NCI-H128 (cell line): ENCODE data around the gene UNC119B.

Experiments used
- DNase-seq: peaks from one replicate; lab custom pipeline; 2025; ENCODE audit not compliant: unreplicated experiment; lab: John Stamatoyannopoulos, UW

UNC119B gene

DNA sequence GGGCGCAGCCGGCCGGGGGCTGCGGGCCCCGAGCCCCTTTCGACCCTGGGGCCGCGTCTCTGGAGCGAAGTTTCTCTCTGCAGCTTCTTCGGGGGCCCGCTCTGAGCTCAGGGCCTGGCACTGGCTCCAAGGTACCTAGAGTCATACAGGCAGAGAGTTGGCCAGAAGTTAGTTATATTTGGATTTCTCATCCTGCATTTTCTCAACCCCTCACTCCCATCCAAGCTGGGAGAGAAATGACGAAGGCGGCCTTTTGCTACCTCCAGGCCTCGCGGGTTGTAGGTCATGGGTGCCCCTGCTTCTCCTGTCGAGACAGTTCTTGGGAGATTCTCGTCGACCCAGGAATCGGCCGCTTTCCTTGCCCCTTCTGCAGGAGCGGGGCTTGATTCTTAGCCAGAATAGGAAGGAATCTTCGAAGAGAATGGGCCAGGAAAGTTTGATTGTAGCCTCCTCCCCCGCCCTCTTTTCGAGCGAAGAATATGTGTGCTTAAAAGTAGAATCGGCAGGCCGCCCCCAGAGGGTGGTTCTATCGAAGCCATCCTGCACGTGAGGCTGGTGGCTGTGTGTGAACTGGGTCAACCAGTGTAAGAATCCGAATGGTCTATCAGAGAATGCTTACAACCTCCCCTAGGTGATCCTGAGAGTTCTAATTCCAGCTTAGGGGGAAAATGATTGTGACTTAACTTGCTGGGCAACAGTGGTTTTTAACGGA, 22.5 kb upstream of the UNC119B start:
- no peak for DNase-seq

DNA sequence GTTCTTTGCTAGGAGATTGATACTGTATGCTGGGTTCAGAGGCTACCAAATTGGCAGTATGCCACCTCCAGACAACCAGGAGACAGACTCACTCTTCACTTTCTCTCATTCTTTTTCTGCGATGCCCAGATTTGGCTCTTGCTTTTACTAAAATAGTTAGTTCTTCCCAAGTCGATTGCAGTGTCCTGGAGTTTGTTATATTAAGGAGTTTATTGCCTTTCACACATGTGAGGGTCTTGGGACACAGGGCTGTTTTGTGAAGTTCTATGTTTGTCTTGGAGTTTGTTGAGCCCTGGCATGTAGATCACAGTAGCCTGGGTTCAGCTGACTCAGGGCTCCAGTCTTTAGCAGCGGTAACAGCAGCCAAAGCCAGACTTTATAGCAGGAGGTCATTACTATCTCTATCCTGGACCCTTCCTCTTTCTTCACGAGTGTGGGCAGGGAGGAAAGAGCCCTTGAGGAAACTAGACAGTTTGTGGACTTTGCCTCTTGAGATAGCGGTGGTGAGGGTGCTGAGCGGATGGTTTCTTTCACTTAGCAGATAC, 21.7 kb upstream of the UNC119B start:
- DNase-seq = no peak

DNA sequence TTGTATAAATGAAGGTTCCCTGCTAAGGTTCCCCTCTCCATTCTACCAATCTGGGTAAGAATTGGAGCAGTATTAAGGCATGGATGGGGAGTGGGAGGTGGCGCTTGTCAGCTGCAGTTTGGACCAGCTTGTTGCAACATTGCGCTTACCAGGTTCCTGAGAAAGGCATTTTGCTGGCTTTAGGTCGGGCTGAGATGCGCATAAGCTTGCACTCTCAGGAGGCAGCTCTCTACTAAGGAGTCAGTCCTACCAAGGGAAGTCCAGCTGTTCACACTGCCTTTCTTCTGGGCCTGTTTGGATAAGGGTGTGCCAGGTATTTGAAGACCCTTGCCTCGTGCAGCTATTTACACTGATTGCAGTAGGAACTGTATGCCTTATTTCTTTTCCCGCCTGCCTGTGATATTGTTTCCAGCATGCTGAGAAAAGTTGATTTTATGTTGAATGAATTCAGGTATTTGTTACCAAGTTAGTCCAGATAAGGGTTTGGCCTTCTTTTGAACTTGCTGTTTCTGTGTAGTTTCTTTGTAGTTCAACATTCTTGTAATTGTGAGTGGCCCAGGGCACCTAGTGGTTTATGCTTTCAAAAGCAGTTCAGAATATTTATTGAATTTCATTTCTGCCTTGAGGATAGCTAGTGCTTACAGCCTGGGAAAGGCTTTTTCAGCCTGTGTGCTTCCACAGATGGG, 20.7 kb upstream of the UNC119B start:
- no peak for DNase-seq

GRCh38 chr12:120690083-120690450, 20.2 kb upstream of the UNC119B start:
- DNase-seq = no peak

DNA sequence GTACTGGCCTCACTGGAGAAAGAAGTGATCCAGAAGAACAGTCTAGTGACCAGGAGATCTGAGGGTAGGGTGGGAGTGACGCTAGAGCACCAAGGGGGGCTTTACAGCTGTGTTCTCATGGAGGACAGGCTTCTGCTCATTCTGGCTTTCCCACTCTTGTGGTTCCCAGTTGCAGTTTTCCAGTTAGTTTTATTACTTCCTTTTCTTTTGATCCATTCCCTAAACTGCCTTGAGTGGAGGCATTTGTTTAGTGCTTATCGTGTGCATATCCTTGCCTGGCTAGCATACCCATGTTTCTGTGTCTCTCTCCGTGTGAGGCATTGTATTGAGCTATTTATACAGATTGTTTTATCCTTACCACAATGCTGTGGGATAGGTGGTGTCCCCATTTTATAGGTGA, 19.3 kb upstream of the UNC119B start:
- DNase-seq = no peak

DNA sequence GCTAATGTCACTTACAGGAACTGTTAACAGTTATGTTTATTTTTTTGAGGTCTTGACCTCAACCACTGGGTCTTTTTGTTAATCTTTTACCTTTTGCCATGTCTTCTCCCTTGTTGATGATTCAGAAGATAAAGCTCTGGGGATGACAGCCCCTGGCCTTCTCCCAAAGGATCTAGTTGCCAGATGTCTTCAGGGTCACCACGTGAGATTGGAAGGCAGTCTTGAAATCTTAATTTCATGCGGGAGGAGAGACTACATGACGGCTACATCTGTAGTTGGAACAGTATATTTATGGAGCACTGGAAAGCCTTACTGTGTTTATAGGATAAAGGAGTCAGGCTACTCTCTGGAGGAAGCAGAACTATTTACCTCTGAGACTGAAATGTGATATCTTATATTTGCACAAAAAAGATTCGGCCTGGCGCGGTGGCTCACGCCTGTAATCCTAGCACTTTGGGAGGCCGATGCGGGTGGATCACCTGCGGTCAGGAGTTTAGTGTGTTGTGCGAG, 17.7 kb upstream of the UNC119B start:
- DNase-seq = no peak

DNA sequence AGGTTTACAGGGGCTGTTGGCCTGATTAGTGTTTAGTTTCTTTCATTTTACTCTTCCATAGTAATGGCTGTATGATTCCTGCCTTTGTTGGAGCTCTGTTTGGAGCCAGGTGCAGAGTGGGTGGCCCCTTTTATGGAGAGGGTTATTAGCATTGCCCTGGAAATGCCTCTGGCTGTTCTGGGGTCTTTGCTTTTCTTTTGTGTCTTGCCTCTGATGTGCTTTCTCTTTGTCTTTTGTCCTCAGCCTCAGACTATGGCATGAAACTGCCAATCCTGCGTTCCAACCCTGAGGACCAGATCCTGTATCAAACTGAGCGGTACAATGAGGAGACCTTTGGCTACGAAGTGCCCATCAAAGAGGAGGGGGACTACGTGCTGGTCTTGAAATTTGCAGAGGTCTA, 16.4 kb upstream of the UNC119B start:
- DNase-seq = no peak

GRCh38 chr12:120696626-120697025, 13.6 kb upstream of the UNC119B start:
- DNase-seq = no peak

- no peak for DNase-seq
Observed at GRCh38 chr12:120697344-120697743, 12.9 kb upstream of the UNC119B start.

DNA sequence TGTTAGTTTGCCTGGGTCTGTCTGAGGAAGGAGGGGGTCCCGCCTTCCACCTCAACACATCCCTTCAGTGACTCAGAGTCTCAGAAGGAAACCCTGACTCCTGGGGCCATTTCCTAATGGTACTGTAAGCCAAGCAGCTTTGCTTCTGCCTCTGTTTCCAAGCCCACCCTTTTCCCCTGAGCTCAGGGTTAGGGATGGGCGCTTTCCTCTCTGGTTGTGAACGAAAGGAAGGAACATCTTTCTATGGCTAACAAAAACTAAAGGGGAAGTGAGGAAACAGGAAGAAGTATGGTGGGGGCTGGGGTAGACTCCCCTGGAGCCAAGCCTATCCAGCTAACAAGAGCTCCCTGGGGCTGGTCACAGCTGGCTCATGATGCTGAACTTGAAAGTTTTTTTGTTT, 11.6 kb upstream of the UNC119B start:
- no peak for DNase-seq

DNA sequence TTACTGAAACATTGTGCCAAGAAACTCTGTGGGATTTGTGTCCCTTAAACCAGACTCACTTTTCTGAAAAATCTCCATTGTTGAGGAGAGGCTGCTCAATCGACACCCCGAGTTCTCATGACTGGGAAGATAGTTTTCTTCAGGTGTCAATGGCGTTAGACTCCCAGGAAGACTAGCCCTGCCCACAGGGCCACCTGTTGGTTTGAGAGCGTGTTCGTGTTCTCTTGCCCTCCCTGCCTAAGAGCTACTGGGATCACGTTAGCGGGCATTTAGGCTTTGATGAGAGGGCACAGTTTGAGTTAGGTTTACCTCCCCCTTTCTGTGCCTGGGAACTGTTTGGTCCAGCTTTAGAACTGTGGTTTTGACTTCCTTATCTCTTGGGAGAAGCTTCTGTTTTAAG, 10.7 kb upstream of the UNC119B start:
- DNase-seq = no peak

DNA sequence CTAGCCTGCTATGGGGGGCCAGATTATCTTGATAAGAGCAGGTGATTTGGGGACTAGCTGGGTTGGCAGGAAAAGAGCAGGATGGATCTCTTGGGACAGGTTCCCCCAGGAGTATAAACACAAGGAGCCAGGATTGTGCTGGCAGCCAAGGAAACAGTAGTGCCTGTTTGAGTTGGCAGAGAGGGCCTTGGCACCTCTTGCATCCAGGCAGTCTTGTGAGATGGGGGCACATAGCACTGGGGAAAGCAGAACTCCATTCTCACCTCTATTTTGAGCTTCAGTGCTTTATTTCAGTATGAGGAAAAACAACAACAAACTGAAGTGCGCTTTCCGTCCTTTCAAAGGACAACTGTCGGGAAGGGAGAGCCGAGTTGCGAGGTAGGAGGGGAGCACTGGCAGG, 9.4 kb upstream of the UNC119B start:
- DNase-seq = no peak

DNA sequence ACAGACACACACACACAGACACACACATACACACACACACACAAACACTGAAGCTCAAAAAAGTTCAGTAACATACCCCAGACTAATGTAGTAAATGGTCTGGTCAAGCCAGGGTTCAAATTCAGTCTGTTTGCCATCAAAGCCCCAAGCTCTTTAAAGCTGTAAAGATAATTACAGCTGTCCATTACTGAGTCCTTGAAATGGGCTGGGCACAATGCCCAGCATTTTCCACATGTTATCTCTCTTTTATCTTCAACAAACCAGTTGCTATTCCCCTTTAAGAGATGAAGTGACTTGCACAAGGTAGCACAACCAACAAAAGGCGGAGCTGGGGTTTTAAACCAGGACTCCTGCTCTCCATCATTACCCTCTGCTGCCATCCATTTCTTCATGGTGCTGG, 7.6 kb upstream of the UNC119B start:
- DNase-seq = no peak

GRCh38 chr12:120703311-120703942, 6.8 kb upstream of the UNC119B start:
- no peak for DNase-seq

GRCh38 chr12:120705618-120706017, 4.6 kb upstream of the UNC119B start:
- DNase-seq = no peak

DNA sequence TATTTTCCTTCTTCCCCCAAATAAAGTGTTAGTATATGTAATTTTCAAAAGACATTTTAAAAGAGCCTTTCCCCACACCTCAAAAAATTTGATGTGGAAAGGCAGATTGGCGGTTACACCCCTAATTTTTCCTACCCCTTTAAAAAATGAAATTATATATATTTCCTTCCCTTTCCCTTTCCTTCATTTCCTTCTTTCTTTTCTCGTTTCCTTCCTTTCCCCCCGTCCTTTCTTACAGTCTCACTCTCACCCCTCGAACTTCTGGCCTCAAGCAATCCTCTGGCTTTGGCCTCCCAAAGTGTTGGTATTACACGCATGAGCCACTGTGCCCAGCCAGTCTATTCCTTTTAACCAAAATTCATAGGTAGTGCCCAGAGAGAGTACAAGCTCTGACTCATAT, 4.2 kb upstream of the UNC119B start:
- no peak for DNase-seq

DNA sequence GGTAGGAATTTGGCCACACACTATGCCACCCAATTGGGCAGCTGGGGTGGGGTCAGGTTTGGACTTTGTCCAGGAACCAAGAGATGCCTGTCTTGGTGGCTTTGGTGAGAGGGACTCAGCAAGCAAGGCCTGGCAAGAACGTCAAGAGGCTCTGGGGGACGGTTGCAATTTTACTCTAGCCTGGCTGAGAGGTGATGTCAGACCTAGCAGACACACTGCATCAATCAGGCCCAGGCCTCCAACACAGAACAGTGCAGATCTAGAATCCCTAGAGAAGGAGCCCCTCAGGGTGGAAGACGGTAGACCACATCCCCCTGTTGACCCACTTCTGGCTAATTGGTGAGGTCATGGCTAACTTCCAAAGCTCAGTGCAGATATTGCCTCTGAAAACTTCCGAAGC, 1.6 kb upstream of the UNC119B start:
- DNase-seq = no peak

- no peak for DNase-seq
Observed at GRCh38 chr12:120710805-120711296, 593 bp downstream of the UNC119B start.

- no peak for DNase-seq
Observed at GRCh38 chr12:120711411-120711810, 1.2 kb downstream of the UNC119B start.

- DNase-seq = no peak
Observed at GRCh38 chr12:120712610-120713009, 2.4 kb downstream of the UNC119B start.

- DNase-seq = peak; percentile 30
Observed at GRCh38 chr12:120713861-120714482, 3.7 kb downstream of the UNC119B start.
